Measurements from ENCODE around the gene MPRIP. TPM values are rescaled to one million over a fixed set of nuclear protein-coding genes. Genes with fewer than 3 reads are reported as not detected.
"Not testable (repeated sequence)": the region's sequence is repeated elsewhere in the genome, so short reads cannot be mapped to it uniquely, and the experiment has no call there.

Gene MPRIP
- total RNA-seq, 1 donor = 86.5 TPM

DNA sequence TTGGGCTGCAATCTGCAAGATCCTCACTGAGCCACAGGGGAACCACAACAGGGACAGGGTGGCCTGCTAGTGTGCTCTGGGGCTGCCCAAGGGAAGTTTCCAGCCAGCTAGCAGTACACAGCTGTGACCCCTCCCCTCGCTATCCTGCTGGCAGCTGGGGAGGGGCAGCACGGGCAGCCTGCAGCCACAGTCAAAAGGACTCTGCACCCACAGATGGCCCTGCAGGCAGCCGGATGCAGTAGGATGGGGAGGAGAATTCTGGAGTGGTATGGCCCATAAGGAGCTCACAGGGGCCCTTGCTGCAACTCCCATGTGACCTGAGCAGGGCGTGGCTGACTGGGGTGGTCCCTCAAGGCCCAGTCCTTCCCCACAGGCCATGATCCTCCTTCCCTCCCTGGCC, 89.6 kb downstream of the MPRIP start:
- no peak for DNase-seq (ENCODE audit: low read depth)
- H3K4me3 ChIP-seq (ENCODE audit: low read depth, low read length) = no peak overlapping the region
- TF ChIP-seq, protein P1, sequence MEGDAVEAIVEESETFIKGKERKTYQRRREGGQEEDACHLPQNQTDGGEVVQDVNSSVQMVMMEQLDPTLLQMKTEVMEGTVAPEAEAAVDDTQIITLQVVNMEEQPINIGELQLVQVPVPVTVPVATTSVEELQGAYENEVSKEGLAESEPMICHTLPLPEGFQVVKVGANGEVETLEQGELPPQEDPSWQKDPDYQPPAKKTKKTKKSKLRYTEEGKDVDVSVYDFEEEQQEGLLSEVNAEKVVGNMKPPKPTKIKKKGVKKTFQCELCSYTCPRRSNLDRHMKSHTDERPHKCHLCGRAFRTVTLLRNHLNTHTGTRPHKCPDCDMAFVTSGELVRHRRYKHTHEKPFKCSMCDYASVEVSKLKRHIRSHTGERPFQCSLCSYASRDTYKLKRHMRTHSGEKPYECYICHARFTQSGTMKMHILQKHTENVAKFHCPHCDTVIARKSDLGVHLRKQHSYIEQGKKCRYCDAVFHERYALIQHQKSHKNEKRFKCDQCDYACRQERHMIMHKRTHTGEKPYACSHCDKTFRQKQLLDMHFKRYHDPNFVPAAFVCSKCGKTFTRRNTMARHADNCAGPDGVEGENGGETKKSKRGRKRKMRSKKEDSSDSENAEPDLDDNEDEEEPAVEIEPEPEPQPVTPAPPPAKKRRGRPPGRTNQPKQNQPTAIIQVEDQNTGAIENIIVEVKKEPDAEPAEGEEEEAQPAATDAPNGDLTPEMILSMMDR (IDR thresholded peaks at IDR 0.05; ENCODE audit: insufficient read depth, low read length) = no peak

DNA sequence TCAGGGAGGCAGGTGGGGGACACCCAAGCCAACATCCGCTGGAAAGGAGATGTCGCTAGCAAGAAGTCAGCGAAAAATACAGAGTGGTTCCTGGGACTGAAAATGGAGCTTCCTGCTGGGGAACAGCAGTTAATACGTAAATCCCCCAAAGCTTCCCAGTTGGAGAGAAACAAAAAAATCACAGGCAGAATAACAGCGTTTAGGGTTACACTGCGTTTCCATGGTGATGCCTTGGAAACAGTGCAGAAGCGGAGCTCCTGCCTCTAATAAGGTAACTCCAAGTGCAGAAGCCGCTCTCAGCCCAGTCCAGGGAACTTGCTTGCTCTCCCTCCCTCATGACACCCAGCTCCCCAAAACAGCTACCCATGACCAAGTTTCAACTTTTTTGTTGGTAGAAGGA, 90.5 kb downstream of the MPRIP start:
- TF ChIP-seq, protein P1 (IDR thresholded peaks at IDR 0.05; ENCODE audit: insufficient read depth, low read length) = no peak
- no peak overlapping the region for H3K4me3 ChIP-seq (ENCODE audit: low read depth, low read length)
- DNase-seq (ENCODE audit: low read depth) = no peak

DNA sequence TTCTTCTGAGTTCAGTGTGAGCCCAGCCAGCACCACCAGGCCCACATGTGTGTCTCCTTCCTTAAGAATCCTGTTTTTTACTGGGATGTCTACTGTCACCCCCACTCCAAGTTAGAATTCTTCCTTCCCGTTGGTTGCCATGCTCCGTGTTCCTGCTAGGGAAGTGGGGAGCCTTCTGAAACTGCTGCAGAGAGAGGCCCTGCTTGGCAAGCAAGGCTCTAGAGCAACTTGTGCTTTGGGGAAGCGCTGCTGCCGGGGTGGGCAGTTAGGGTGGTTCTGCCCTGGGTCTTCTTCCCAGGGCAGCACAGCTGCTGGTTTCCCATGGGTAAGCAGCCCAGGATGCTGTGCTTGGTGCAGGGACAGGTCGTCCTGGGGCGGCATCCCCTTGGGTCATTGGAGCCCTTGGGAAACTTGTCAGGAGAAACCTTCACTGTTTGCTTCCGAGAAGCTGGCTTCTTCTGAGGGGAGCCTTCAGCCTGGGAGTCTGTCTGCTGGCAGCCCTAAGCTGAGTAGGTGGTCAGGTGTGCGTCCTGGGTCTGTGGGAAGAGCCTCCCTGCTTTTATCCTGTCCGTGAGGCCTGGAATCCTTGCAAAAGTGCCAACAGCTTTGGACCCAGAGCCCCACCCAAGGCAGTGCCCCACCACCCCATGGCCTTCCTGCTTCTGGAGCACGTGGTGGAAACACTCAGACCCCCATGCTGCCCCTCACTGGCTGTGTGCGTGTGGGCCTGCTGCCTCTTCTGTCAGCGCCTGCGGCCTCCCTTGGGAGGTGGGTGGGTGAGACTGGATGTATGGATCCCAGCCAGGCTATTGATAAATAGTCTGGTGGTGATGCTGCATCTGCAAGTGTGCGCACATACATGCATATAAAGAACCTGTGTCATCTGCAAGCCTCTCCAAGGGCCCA, 92.0 kb downstream of the MPRIP start:
- TF ChIP-seq, protein P1 (IDR thresholded peaks at IDR 0.05; ENCODE audit: insufficient read depth, low read length) = no peak
- no peak overlapping the region for H3K4me3 ChIP-seq (ENCODE audit: low read depth, low read length)
- DNase-seq (ENCODE audit: low read depth) = no peak

DNA sequence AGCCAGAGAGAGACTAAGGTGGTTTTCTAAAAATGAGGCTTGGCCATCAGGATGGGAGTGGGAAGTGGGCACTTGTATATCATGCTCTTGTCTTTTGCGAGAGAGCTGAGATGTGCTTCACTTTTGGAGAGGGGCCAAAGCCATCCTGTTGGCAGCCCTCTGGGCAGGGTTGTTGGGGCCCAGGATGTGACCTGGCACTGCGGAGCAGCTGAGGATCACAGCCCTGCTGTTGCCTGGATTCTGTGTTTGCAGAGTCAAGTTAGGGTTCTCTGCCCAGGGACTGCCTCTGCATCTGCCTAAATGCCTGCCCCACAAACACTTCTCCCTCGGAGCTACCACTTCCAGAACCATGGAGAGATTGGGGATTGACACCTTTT, 92.7 kb downstream of the MPRIP start:
- DNase-seq (ENCODE audit: low read depth) = no peak
- TF ChIP-seq, protein P1 (IDR thresholded peaks at IDR 0.05; ENCODE audit: insufficient read depth, low read length) = no peak
- H3K4me3 ChIP-seq (ENCODE audit: low read depth, low read length) = no peak overlapping the region

DNA sequence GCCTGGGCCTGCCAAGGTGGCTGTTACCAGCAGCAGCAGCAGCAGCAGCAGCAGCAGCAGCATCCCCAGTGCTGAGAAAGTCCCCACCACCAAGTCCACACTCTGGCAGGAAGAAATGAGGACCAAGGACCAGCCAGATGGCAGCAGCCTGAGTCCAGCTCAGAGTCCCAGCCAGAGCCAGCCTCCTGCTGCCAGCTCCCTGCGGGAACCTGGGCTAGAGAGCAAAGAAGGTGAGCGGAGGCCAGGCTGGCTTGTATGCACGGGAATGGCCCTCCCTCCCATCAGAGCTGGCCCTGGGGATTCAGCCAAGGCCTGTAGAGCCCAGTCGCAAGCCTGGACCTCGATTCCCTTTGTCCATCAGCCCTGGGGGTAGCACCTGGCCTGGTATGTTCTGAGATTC, 94.0 kb downstream of the MPRIP start:
- H3K4me3 ChIP-seq (ENCODE audit: low read depth, low read length); DNase-seq (ENCODE audit: low read depth): not testable (repeated sequence)

DNA sequence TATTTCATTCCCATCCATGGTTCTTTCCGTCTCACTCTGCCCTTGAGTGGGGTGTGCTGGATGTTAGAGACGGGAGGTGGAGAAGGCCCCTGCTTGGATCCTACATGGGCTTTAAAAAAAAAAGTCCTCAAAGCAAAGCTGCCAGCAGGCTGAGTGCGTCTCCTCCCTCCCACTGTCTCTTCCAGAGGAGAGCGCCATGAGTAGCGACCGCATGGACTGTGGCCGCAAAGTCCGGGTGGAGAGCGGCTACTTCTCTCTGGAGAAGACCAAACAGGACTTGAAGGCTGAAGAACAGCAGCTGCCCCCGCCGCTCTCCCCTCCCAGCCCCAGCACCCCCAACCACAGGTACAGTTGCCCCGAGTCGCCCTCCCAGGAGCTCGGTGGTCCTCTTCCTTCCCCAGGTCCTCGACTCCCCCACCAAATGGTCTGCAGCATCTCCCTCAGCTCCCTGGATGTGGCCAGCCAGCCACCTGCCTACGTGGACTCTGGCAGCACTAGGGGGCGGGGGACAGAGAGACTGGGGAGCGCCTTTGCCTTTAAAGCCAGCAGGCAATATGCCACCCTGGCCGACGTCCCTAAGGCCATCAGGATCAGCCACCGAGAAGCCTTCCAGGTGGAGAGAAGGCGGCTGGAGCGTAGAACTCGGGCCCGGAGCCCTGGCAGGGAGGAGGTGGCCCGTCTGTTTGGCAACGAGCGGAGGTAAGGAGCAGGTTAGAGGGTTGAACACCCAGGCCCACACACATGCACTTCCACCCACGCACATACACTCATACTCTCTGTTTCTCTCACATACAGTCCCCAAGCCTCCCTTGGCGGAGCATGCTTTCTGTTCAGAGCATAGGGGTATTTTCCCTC, 95.7 kb downstream of the MPRIP start:
- no peak overlapping the region for H3K4me3 ChIP-seq (ENCODE audit: low read depth, low read length)
- TF ChIP-seq, protein P1 (IDR thresholded peaks at IDR 0.05; ENCODE audit: insufficient read depth, low read length) = no peak
- no peak for DNase-seq (ENCODE audit: low read depth)

DNA sequence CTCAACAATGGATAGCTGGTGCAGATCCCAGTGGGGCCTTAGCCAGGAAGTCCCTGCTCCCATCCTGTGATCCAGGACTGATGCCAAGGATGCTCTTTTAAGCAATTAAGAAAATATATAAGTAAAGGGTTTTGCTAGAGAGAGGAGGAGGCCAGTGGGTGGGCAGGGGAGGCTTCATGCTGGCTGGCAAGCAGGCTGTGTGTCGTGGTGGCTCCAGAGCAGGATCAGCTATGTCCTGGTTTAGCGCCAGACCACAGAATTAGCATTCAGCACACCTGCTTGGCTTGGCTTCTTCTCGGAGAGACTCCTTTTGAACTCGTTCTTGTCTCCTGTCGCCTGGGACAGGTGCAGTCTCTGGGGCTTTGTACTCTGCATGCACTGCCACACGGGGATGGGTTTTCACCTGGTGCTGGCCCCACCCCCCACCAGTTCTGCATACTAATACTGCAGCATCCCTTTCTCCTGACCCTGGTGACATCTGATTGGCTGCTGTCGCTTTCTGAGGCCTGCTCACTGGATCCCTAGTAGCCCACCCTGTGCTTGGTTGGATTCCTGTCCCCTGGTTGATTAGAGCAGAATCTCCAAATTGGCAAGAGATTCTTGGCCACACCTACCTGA, 97.8 kb downstream of the MPRIP start:
- H3K4me3 ChIP-seq (ENCODE audit: low read depth, low read length) = no peak overlapping the region
- no peak for DNase-seq (ENCODE audit: low read depth)
- TF ChIP-seq, protein P1 (IDR thresholded peaks at IDR 0.05; ENCODE audit: insufficient read depth, low read length) = no peak
